GM18868 (cell line): Measurements from ENCODE around the gene FHL2.
"Not testable (repeated sequence)": the region's sequence is repeated elsewhere in the genome, so short reads cannot be mapped to it uniquely, and the experiment has no call there.

Experiments used
- ATAC-seq: cut with Tn5 transposase; IDR thresholded peaks from one replicate; pipeline ENCODE4 v1.9.1; 2021; ENCODE audit warnings: mild to moderate bottlenecking, moderate library complexity; ENCODE audit not compliant: unreplicated experiment

The FHL2 gene

GRCh38 chr2:105398336-105399206, at the start of gene FHL2:
Gene FHL2, minus strand, starts transcription at chr2:105399051. Its CDS starts 12,535 bp downstream, at chr2:105386516.
- peak; percentile 100 for ATAC-seq

GRCh38 chr2:105447476-105447875, 48.6 kb upstream of the FHL2 start:
- no peak for ATAC-seq

- ATAC-seq = no peak
These were observed 47.6 kb upstream of the FHL2 start for GRCh38 chr2:105446501-105446900.

GRCh38 chr2:105445976-105446375, 47.1 kb upstream of the FHL2 start:
- ATAC-seq = no peak

- ATAC-seq = no peak
These were observed 46.6 kb upstream of the FHL2 start for GRCh38 chr2:105445498-105445897.

GRCh38 chr2:105443617-105444598, 45.1 kb upstream of the FHL2 start:
- no peak for ATAC-seq

- ATAC-seq = no peak
These were observed 43.9 kb upstream of the FHL2 start for GRCh38 chr2:105442721-105443120.

GRCh38 chr2:105442056-105442455, 43.2 kb upstream of the FHL2 start:
- no peak for ATAC-seq

GRCh38 chr2:105439141-105439540, 40.3 kb upstream of the FHL2 start:
- ATAC-seq = no peak

- ATAC-seq = no peak
These were observed 39.5 kb upstream of the FHL2 start for GRCh38 chr2:105438104-105438929.

- ATAC-seq = no peak
These were observed 38.9 kb upstream of the FHL2 start for GRCh38 chr2:105437708-105438103.

- no peak for ATAC-seq
These were observed 33.9 kb upstream of the FHL2 start for GRCh38 chr2:105432749-105433148.

GRCh38 chr2:105432044-105432399, 33.2 kb upstream of the FHL2 start:
- ATAC-seq = no peak

- ATAC-seq = no peak
These were observed 32.7 kb upstream of the FHL2 start for GRCh38 chr2:105431367-105432043.

- ATAC-seq = no peak
These were observed 29.7 kb upstream of the FHL2 start for GRCh38 chr2:105428387-105429018.

GRCh38 chr2:105427485-105427884, 28.6 kb upstream of the FHL2 start:
- no peak for ATAC-seq

GRCh38 chr2:105426626-105427292, 27.9 kb upstream of the FHL2 start:
- ATAC-seq = no peak

GRCh38 chr2:105425936-105426625, 27.2 kb upstream of the FHL2 start:
- ATAC-seq = no peak

- ATAC-seq = not testable (repeated sequence)
These were observed 26.0 kb upstream of the FHL2 start for GRCh38 chr2:105424836-105425235.
